H9 (cell line): ENCODE measurements around the gene VAV2. TPM values are rescaled to one million over a fixed set of nuclear protein-coding genes. Genes with fewer than 3 reads are reported as not detected.

Experiments used
- DNase-seq: peaks from one replicate; pipeline ENCODE4 v3.0.0-alpha.2; 2017
- H2AFZ ChIP-seq: one replicate; pipeline ENCODE4 v1.6.1; 2013; ENCODE audit warnings: mild to moderate bottlenecking, low read length, control low read depth, moderate library complexity
- H2AK5ac ChIP-seq: 2 replicates; pipeline ENCODE4 v1.6.1; 2013; ENCODE audit warnings: low read length, control low read depth, mixed read lengths; ENCODE audit not compliant: insufficient read length
- H2BK120ac ChIP-seq: one replicate; pipeline ENCODE4 v1.6.1; 2013; ENCODE audit warnings: low read depth, mild to moderate bottlenecking, low read length, control low read depth, inconsistent platforms; ENCODE audit not compliant: poor library complexity, severe bottlenecking
- H2BK12ac ChIP-seq: 2 replicates; pipeline ENCODE4 v1.6.1; 2013; ENCODE audit warnings: low read length, control low read depth, mixed read lengths, low read depth; ENCODE audit not compliant: insufficient read length
- H2BK15ac ChIP-seq: 2 replicates; pipeline ENCODE4 v1.6.1; 2013; ENCODE audit warnings: low read depth, low read length, control low read depth
- H2BK20ac ChIP-seq: one replicate; pipeline ENCODE4 v1.6.1; 2013; ENCODE audit warnings: low read depth, mild to moderate bottlenecking, low read length, control low read depth, inconsistent platforms; ENCODE audit not compliant: poor library complexity, severe bottlenecking
- H2BK5ac ChIP-seq: 2 replicates; pipeline ENCODE4 v1.6.1; 2013; ENCODE audit warnings: low read length, control low read depth, mixed read lengths; ENCODE audit not compliant: insufficient read length
- H3K14ac ChIP-seq: 2 replicates; pipeline ENCODE4 v1.6.1; 2013; ENCODE audit warnings: low read length, control low read depth; ENCODE audit not compliant: insufficient read depth
- H3K18ac ChIP-seq: 2 replicates; pipeline ENCODE4 v1.6.1; 2013; ENCODE audit warnings: low read depth, mild to moderate bottlenecking, mixed read lengths, low read length, control low read depth; ENCODE audit not compliant: insufficient read length
- H3K23ac ChIP-seq: 2 replicates; pipeline ENCODE4 v1.6.1; 2013; ENCODE audit warnings: low read length, control low read depth, mixed read lengths, low read depth; ENCODE audit not compliant: insufficient read length
- H3K23me2 ChIP-seq: 2 replicates; pipeline ENCODE4 v1.6.1; 2013; ENCODE audit warnings: low read depth, mild to moderate bottlenecking, mixed read lengths, low read length, control low read depth; ENCODE audit not compliant: insufficient read length, poor library complexity, severe bottlenecking
- H3K27ac ChIP-seq: 2 replicates; pipeline ENCODE4 v1.5.1; 2013; ENCODE audit warnings: low read length, control low read depth, mixed read lengths, low read depth; ENCODE audit not compliant: insufficient read length
- H3K27me3 ChIP-seq: 2 replicates; pipeline ENCODE4 v1.6.1; 2013; ENCODE audit warnings: low read length, control low read depth, inconsistent platforms; ENCODE audit not compliant: insufficient read depth
- H3K4ac ChIP-seq: 2 replicates; pipeline ENCODE4 v1.6.1; 2013; ENCODE audit warnings: low read depth, mild to moderate bottlenecking, control low read depth, inconsistent platforms, low read length, moderate library complexity
- H3K4me1 ChIP-seq: 2 replicates; pipeline ENCODE4 v1.6.1; 2013; ENCODE audit warnings: low read length, control low read depth, inconsistent platforms; ENCODE audit not compliant: insufficient read depth
- H3K4me2 ChIP-seq: 2 replicates; pipeline ENCODE4 v1.6.1; 2013; ENCODE audit warnings: low read length, control low read depth, mixed read lengths; ENCODE audit not compliant: insufficient read length, insufficient read depth
- H3K56ac ChIP-seq: 2 replicates; pipeline ENCODE4 v1.6.1; 2013; ENCODE audit warnings: low read depth, mild to moderate bottlenecking, mixed read lengths, low read length, control low read depth; ENCODE audit not compliant: insufficient read length
- H3K79me1 ChIP-seq: 2 replicates; pipeline ENCODE4 v1.6.1; 2013; ENCODE audit warnings: low read depth, mild to moderate bottlenecking, moderate library complexity, low read length, control low read depth, inconsistent platforms; ENCODE audit not compliant: insufficient read depth, poor library complexity, severe bottlenecking
- H3K79me2 ChIP-seq: 2 replicates; pipeline ENCODE4 v1.6.1; 2013; ENCODE audit warnings: low read length, control low read depth, inconsistent platforms; ENCODE audit not compliant: insufficient read depth
- H3K9ac ChIP-seq: 2 replicates; pipeline ENCODE4 v1.6.1; 2013; ENCODE audit warnings: low read length, control low read depth, mixed read lengths; ENCODE audit not compliant: insufficient read length; ENCODE audit errors: extremely low read depth
- H3K9me3 ChIP-seq: one replicate; pipeline ENCODE4 v1.6.1; 2013; ENCODE audit warnings: low read depth, low read length, inconsistent platforms; ENCODE audit not compliant: control insufficient read depth
- H3T11ph ChIP-seq: one replicate; pipeline ENCODE4 v1.6.1; 2013; ENCODE audit warnings: mild to moderate bottlenecking, low read length, control low read depth, inconsistent platforms
- H4K20me1 ChIP-seq: one replicate; pipeline ENCODE4 v1.6.1; 2013; ENCODE audit not compliant: control insufficient read depth, insufficient read length, insufficient read depth
- H4K5ac ChIP-seq: 2 replicates; pipeline ENCODE4 v1.6.1; 2013; ENCODE audit warnings: low read depth, mild to moderate bottlenecking, mixed read lengths, low read length, control low read depth; ENCODE audit not compliant: insufficient read length
- H4K8ac ChIP-seq: replicated peaks from 2 replicates; pipeline ENCODE4 v1.6.1; 2013; ENCODE audit warnings: low read length, control low read depth, mixed read lengths, low read depth; ENCODE audit not compliant: insufficient read length
- H4K91ac ChIP-seq: 2 replicates; pipeline ENCODE4 v1.6.1; 2013; ENCODE audit warnings: low read depth, mild to moderate bottlenecking, moderate library complexity, mixed read lengths, low read length, control low read depth; ENCODE audit not compliant: insufficient read length
- H3K27ac Mint-ChIP-seq, 3 experiments: 2 replicates in 2 of 3; 3 replicates in 1 of 3; pipeline ENCODE4 v1.8.0; 2020 to 2021; ENCODE audit warnings: mixed read lengths in 3 of 3, mild to moderate bottlenecking in 1 of 3, moderate library complexity in 1 of 3
- H3K27me3 Mint-ChIP-seq: 2 replicates; pipeline ENCODE4 v1.8.0; 2021; ENCODE audit warnings: low read depth, mild to moderate bottlenecking, moderate library complexity, mixed read lengths
- H3K36me3 Mint-ChIP-seq, 3 experiments: 2 replicates in 2 of 3; 3 replicates in 1 of 3; pipeline ENCODE4 v1.8.0; 2020 to 2021; ENCODE audit warnings: low read depth in 3 of 3, mixed read lengths in 3 of 3; ENCODE audit not compliant: insufficient read depth in 1 of 3
- H3K4me1 Mint-ChIP-seq, 2 experiments: 2 replicates each; pipeline ENCODE4 v1.8.0; 2020; ENCODE audit warnings: mixed read lengths in 2 of 2
- H3K4me3 Mint-ChIP-seq, 2 experiments: 2 replicates in 1 of 2; 3 replicates in 1 of 2; pipeline ENCODE4 v1.8.0; 2020 to 2021; ENCODE audit warnings: mild to moderate bottlenecking in 2 of 2, mixed read lengths in 2 of 2, moderate library complexity in 1 of 2
- H3K9me3 Mint-ChIP-seq, 2 experiments: 2 replicates in 1 of 2; 3 replicates in 1 of 2; pipeline ENCODE4 v1.8.0; 2020; ENCODE audit warnings: mild to moderate bottlenecking in 2 of 2, mixed read lengths in 2 of 2, moderate library complexity in 1 of 2
- WGBS: extraction: QIAGEN DNeasy Blood & Tissue Kit; methylation state at CpG from one replicate; pipeline ENCODE4 v1.1.7; 2013; ENCODE audit warnings: missing lambda C conversion rate, low lambda C conversion rate, mixed read lengths; ENCODE audit not compliant: insufficient read length; ENCODE audit errors: extremely low coverage; 5-methylcytosine and 5-hydroxymethylcytosine counted together
- total RNA-seq: library from RNA; stranded (reverse); gene quantifications from 2 replicates; pipeline ENCODE4 v1.2.1, GENCODE V29; 2021
- TF ChIP-seq, protein P1 (sequence below): fragments of 200-600 bp; sonication (generic); conservative IDR thresholded peaks from 3 replicates; pipeline ENCODE4 v1.8.0; 2021; ENCODE audit warnings: antibody characterized with exemption, mild to moderate bottlenecking

The VAV2 gene
- total RNA-seq, 1 experiment from 2014 or later: 58.7 TPM

DNA sequence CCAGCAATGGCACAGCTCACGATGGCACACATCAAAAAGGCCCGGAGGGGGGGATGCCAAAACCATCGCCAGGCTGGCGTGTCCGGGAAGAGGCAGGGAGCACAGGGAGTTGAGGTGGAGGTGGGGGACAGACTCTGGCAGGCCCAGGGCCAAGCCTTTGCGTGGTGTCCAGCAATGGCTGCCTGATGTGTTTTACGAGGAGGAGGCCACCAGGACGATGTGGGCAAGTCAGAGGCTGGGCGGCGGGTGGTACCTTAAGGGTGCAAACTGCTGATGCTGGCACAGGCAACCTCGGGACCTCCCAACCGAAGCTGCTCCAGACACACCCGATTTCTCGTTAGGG, 4.7 kb downstream of the VAV2 start:
- Histone ChIP-seq H2AFZ (no peak overlapping the region), H3K9me3 (no peaks in the 10 kb centered on the region), H4K5ac (no peak overlapping the region), H3K4me2 (no peak overlapping the region), H3K4me1 (no peaks in the 10 kb centered on the region; the same call in 1 of the 2 replicates), H2BK20ac (no peak overlapping the region), H3K9ac (no peak overlapping the region), H3K23ac (no peak overlapping the region), H3T11ph (no peak overlapping the region), H2BK15ac (no peak overlapping the region), H3K23me2 (peaks cover 6% of the 10 kb centered on the region), H3K56ac (no peak overlapping the region), H3K18ac (no peak overlapping the region), H4K20me1 (no peaks in the 10 kb centered on the region), H4K8ac (no peak overlapping the region), H3K79me1 (peaks cover 8% of the 10 kb centered on the region), H3K4ac (no peak overlapping the region), H3K79me2 (peaks cover 38% of the 10 kb centered on the region; the same call in 1 of the 2 replicates), H3K27ac (no peak overlapping the region), H2BK120ac (no peak overlapping the region), H2AK5ac (no peak overlapping the region), H3K14ac (no peak overlapping the region), H3K27me3 (no peaks in the 10 kb centered on the region), H2BK5ac (no peak overlapping the region), H2BK12ac (no peak overlapping the region), H4K91ac (no peak overlapping the region)
- no peaks in the 10 kb centered on the region for H3K27me3 Mint-ChIP-seq
- no peaks in the 10 kb centered on the region; a peak in 1 of 5 replicates for H3K9me3 Mint-ChIP-seq
- peaks cover 36 to 45% of the 10 kb centered on the region in 2 experiments for H3K4me1 Mint-ChIP-seq
- no peak for DNase-seq
- no peak overlapping the region for H3K27ac Mint-ChIP-seq
- no CpG with 5 or more reads among the region's 14 CpGs for WGBS
- TF ChIP-seq, protein P1, sequence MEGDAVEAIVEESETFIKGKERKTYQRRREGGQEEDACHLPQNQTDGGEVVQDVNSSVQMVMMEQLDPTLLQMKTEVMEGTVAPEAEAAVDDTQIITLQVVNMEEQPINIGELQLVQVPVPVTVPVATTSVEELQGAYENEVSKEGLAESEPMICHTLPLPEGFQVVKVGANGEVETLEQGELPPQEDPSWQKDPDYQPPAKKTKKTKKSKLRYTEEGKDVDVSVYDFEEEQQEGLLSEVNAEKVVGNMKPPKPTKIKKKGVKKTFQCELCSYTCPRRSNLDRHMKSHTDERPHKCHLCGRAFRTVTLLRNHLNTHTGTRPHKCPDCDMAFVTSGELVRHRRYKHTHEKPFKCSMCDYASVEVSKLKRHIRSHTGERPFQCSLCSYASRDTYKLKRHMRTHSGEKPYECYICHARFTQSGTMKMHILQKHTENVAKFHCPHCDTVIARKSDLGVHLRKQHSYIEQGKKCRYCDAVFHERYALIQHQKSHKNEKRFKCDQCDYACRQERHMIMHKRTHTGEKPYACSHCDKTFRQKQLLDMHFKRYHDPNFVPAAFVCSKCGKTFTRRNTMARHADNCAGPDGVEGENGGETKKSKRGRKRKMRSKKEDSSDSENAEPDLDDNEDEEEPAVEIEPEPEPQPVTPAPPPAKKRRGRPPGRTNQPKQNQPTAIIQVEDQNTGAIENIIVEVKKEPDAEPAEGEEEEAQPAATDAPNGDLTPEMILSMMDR: no peak
- H3K4me3 Mint-ChIP-seq: no peak overlapping the region
- peaks cover 0 to 5% (median 5%) of the 10 kb centered on the region in 3 experiments; a peak in 3 of 7 replicates for H3K36me3 Mint-ChIP-seq
